CMK (cell line): ENCODE results near the gene SMG1.
"Not testable (repeated sequence)": the region's sequence is repeated elsewhere in the genome, so short reads cannot be mapped to it uniquely, and the experiment has no call there.

Experiments
- DNase-seq: peaks from one replicate; pipeline ENCODE4 v3.0.0-alpha.2; 2010; ENCODE audit warnings: low read depth

The SMG1 gene

GRCh38 chr16:18800293-18800692 lies 125.9 kb downstream of the SMG1 start:
- no peak for DNase-seq

- DNase-seq = no peak
Measured at GRCh38 chr16:18799500-18799899, 126.7 kb downstream of the SMG1 start.

GRCh38 chr16:18797746-18798145 lies 128.5 kb downstream of the SMG1 start:
- no peak for DNase-seq

GRCh38 chr16:18796377-18796776 lies 129.8 kb downstream of the SMG1 start:
- no peak for DNase-seq

GRCh38 chr16:18792836-18793433 lies 133.3 kb downstream of the SMG1 start:
- no peak for DNase-seq

- DNase-seq = peak; percentile 94
Measured at GRCh38 chr16:18789850-18790706, 136.1 kb downstream of the SMG1 start, which contains the start of gene RPS15A. TSS of gene RPS15A (minus strand) at chr16:18790334. CDS start at chr16:18789113, 1,221 bp downstream.

- no peak for DNase-seq
Measured at GRCh38 chr16:18789515-18789849, 136.7 kb downstream of the SMG1 start.

- no peak for DNase-seq
Measured at GRCh38 chr16:18788828-18789514, 137.2 kb downstream of the SMG1 start.

- no peak for DNase-seq
Measured at GRCh38 chr16:18784917-18785623, 141.1 kb downstream of the SMG1 start.

GRCh38 chr16:18783430-18784341 lies 142.5 kb downstream of the SMG1 start:
- no peak for DNase-seq

- DNase-seq = no peak
Measured at GRCh38 chr16:18782697-18783429, 143.3 kb downstream of the SMG1 start.

GRCh38 chr16:18781232-18781631 lies 145.0 kb downstream of the SMG1 start:
- not testable (repeated sequence) for DNase-seq

GRCh38 chr16:18780460-18781026 lies 145.7 kb downstream of the SMG1 start:
- not testable (repeated sequence) for DNase-seq

GRCh38 chr16:18777664-18778063 lies 148.5 kb downstream of the SMG1 start:
- DNase-seq = not testable (repeated sequence)

- not testable (repeated sequence) for DNase-seq
Measured at GRCh38 chr16:18776334-18776733, 149.9 kb downstream of the SMG1 start.

- DNase-seq = not testable (repeated sequence)
Measured at GRCh38 chr16:18774651-18775050, 151.6 kb downstream of the SMG1 start.

- DNase-seq = not testable (repeated sequence)
Measured at GRCh38 chr16:18772171-18772570, 154.0 kb downstream of the SMG1 start.

- DNase-seq = not testable (repeated sequence)
Measured at GRCh38 chr16:18770336-18770962, 155.8 kb downstream of the SMG1 start.

- DNase-seq = not testable (repeated sequence)
Measured at GRCh38 chr16:18767217-18767616, 159.0 kb downstream of the SMG1 start.

GRCh38 chr16:18762713-18763112 lies 163.5 kb downstream of the SMG1 start:
- DNase-seq = not testable (repeated sequence)
